ENCODE data around the gene ZDHHC3. TPM values are rescaled to one million over a fixed set of nuclear protein-coding genes. Genes with fewer than 3 reads are reported as not detected.

The ZDHHC3 gene
- total RNA-seq, 1 donor from 2014 or later = 66.6 TPM

- Mint-ChIP-seq H3K4me1 (ENCODE audit: low read depth, unreplicated experiment) (peaks cover 13% of the 10 kb centered on the region), H3K36me3 (ENCODE audit: low read depth, unreplicated experiment) (no peaks in the 10 kb centered on the region), H3K9me3 (ENCODE audit: unreplicated experiment) (peaks cover 14% of the 10 kb centered on the region), H3K27ac (ENCODE audit: unreplicated experiment) (no peak overlapping the region), H3K4me3 (ENCODE audit: unreplicated experiment) (no peak overlapping the region), H3K27me3 (ENCODE audit: low read depth, unreplicated experiment) (peaks cover 4% of the 10 kb centered on the region)
- no peak for DNase-seq (ENCODE audit: low read depth)
- peaks cover 3% of the 10 kb centered on the region for H3K9me3 ChIP-seq (ENCODE audit: insufficient read depth, low read depth, low read length)
- no peaks in the 10 kb centered on the region for H3K79me2 ChIP-seq (ENCODE audit: insufficient read depth, low read length)
- no peaks in the 10 kb centered on the region for H3K36me3 ChIP-seq (ENCODE audit: insufficient read depth, low read length)
- H3K27ac ChIP-seq (ENCODE audit: low read depth, low read length) = no peak overlapping the region
- no peak for TF ChIP-seq CTCF (IDR thresholded peaks at IDR 0.05; ENCODE audit: insufficient read depth, low read depth, low read length)
- no peak for TF ChIP-seq EZH2 (IDR thresholded peaks at IDR 0.05; ENCODE audit: insufficient read depth, low read length)
- H3K9ac ChIP-seq (ENCODE audit: low read length) = no peak overlapping the region
- no peaks in the 10 kb centered on the region for H4K20me1 ChIP-seq (ENCODE audit: insufficient read depth, low read length)
- no peaks in the 10 kb centered on the region for H3K27me3 ChIP-seq (ENCODE audit: insufficient read depth, low read length)
- H3K4me1 ChIP-seq (ENCODE audit: insufficient read depth, low read length) = no peaks in the 10 kb centered on the region
- H2AFZ ChIP-seq (ENCODE audit: low read depth, low read length) = no peak overlapping the region
- FAIRE-seq = no peak
- no peak overlapping the region for H3K4me3 ChIP-seq (ENCODE audit: insufficient read depth, low read depth, low read length)
- H3K4me2 ChIP-seq (ENCODE audit: low read length) = no peak overlapping the region
These were observed 72.2 kb downstream of the ZDHHC3 start for GRCh38 chr3:44903751-44904150.

- Histone ChIP-seq H3K36me3 (ENCODE audit: insufficient read depth, low read length) (no peaks in the 10 kb centered on the region), H2AFZ (ENCODE audit: low read depth, low read length) (no peak overlapping the region), H3K4me3 (ENCODE audit: insufficient read depth, low read depth, low read length) (no peak overlapping the region), H3K9me3 (ENCODE audit: insufficient read depth, low read depth, low read length) (peaks cover 3% of the 10 kb centered on the region), H3K27ac (ENCODE audit: low read depth, low read length) (no peak overlapping the region), H3K4me2 (ENCODE audit: low read length) (no peak overlapping the region), H3K9ac (ENCODE audit: low read length) (no peak overlapping the region), H3K27me3 (ENCODE audit: insufficient read depth, low read length) (no peaks in the 10 kb centered on the region), H4K20me1 (ENCODE audit: insufficient read depth, low read length) (no peaks in the 10 kb centered on the region), H3K4me1 (ENCODE audit: insufficient read depth, low read length) (no peaks in the 10 kb centered on the region), H3K79me2 (ENCODE audit: insufficient read depth, low read length) (no peaks in the 10 kb centered on the region)
- no peak for FAIRE-seq
- Mint-ChIP-seq H3K27me3 (ENCODE audit: low read depth, unreplicated experiment) (peaks cover 4% of the 10 kb centered on the region), H3K36me3 (ENCODE audit: low read depth, unreplicated experiment) (no peaks in the 10 kb centered on the region), H3K4me1 (ENCODE audit: low read depth, unreplicated experiment) (peaks cover 13% of the 10 kb centered on the region), H3K27ac (ENCODE audit: unreplicated experiment) (no peak overlapping the region), H3K4me3 (ENCODE audit: unreplicated experiment) (no peak overlapping the region), H3K9me3 (ENCODE audit: unreplicated experiment) (peaks cover 11% of the 10 kb centered on the region)
- no peak for DNase-seq (ENCODE audit: low read depth)
- no peak for TF ChIP-seq CTCF (IDR thresholded peaks at IDR 0.05; ENCODE audit: insufficient read depth, low read depth, low read length)
- no peak for TF ChIP-seq EZH2 (IDR thresholded peaks at IDR 0.05; ENCODE audit: insufficient read depth, low read length)
These were observed 72.7 kb downstream of the ZDHHC3 start for GRCh38 chr3:44903314-44903713.

- Histone ChIP-seq H3K9ac (ENCODE audit: low read length) (no peak overlapping the region), H2AFZ (ENCODE audit: low read depth, low read length) (no peak overlapping the region), H4K20me1 (ENCODE audit: insufficient read depth, low read length) (no peaks in the 10 kb centered on the region), H3K27ac (ENCODE audit: low read depth, low read length) (no peak overlapping the region), H3K36me3 (ENCODE audit: insufficient read depth, low read length) (no peaks in the 10 kb centered on the region), H3K27me3 (ENCODE audit: insufficient read depth, low read length) (no peaks in the 10 kb centered on the region), H3K4me2 (ENCODE audit: low read length) (no peak overlapping the region), H3K4me1 (ENCODE audit: insufficient read depth, low read length) (no peaks in the 10 kb centered on the region), H3K4me3 (ENCODE audit: insufficient read depth, low read depth, low read length) (no peak overlapping the region), H3K9me3 (ENCODE audit: insufficient read depth, low read depth, low read length) (peaks cover 3% of the 10 kb centered on the region), H3K79me2 (ENCODE audit: insufficient read depth, low read length) (no peaks in the 10 kb centered on the region)
- TF ChIP-seq CTCF (IDR thresholded peaks at IDR 0.05; ENCODE audit: insufficient read depth, low read depth, low read length) (no peak), EZH2 (IDR thresholded peaks at IDR 0.05; ENCODE audit: insufficient read depth, low read length) (no peak)
- peaks cover 4% of the 10 kb centered on the region for H3K9me3 Mint-ChIP-seq (ENCODE audit: unreplicated experiment)
- FAIRE-seq (no peak), DNase-seq (ENCODE audit: low read depth) (no peak)
- peaks cover 13% of the 10 kb centered on the region for H3K4me1 Mint-ChIP-seq (ENCODE audit: low read depth, unreplicated experiment)
- no peak overlapping the region for H3K4me3 Mint-ChIP-seq (ENCODE audit: unreplicated experiment)
- H3K36me3 Mint-ChIP-seq (ENCODE audit: low read depth, unreplicated experiment) = no peaks in the 10 kb centered on the region
- H3K27ac Mint-ChIP-seq (ENCODE audit: unreplicated experiment) = no peak overlapping the region
- peaks cover 4% of the 10 kb centered on the region for H3K27me3 Mint-ChIP-seq (ENCODE audit: low read depth, unreplicated experiment)
These were observed 73.3 kb downstream of the ZDHHC3 start for GRCh38 chr3:44902628-44903027.
